Naive thymus-derived CD4-positive, alpha-beta T cell (primary cell): Measurements from ENCODE around the gene CRYBG2. TPM values are rescaled to one million over a fixed set of nuclear protein-coding genes. Genes with fewer than 3 reads are reported as not detected.

Source experiments
- ATAC-seq: fragments of 150-1000 bp; cut with Tn5 transposase; 2 replicates; pipeline ENCODE4 v1.10.0; 2021; ENCODE audit warnings: mild to moderate bottlenecking, moderate library complexity
- CTCF ChIA-PET: fragments of 350-600 bp; sonication (Branson Sonifier 250); formaldehyde crosslinking; loops from one replicate; lab custom pipeline; 2021; ENCODE audit warnings: antibody characterized with exemption; lab: Charles Lee
- POLR2A ChIA-PET: fragments of 350-600 bp; sonication (Branson Sonifier 250); formaldehyde crosslinking; loops from one replicate; lab custom pipeline; 2021; ENCODE audit warnings: antibody characterized with exemption, inconsistent platforms; lab: Charles Lee
- DNase-seq, 9 donors: peaks; one replicate each; pipeline versions ENCODE4 v3.0.0 to v3.0.0-alpha.2; 2020 to 2022; ENCODE audit warnings: mixed read lengths in 1 of 9
- H3K27ac ChIP-seq: one replicate; pipeline ENCODE4 v1.7.0; 2013; ENCODE audit warnings: mild to moderate bottlenecking, low read depth, low read length, moderate library complexity
- H3K27me3 ChIP-seq, 2 donors: one replicate each; pipeline ENCODE4 v1.7.0; 2013; ENCODE audit warnings: low read length in 2 of 2, mild to moderate bottlenecking in 2 of 2, moderate library complexity in 2 of 2; ENCODE audit not compliant: control insufficient read depth in 2 of 2, insufficient read depth in 2 of 2
- H3K36me3 ChIP-seq, 3 experiments: 1 replicate in 2 of 3; 2 replicates in 1 of 3; pipeline ENCODE4 v1.7.0; 2013; ENCODE audit warnings: low read length in 3 of 3, mild to moderate bottlenecking in 3 of 3, moderate library complexity in 1 of 3; ENCODE audit not compliant: insufficient read depth in 3 of 3, control insufficient read depth in 2 of 3
- H3K4me1 ChIP-seq, 2 donors: one replicate each; pipeline ENCODE4 v1.7.0; 2013; ENCODE audit warnings: low read length in 2 of 2, mild to moderate bottlenecking in 2 of 2, moderate library complexity in 1 of 2; ENCODE audit not compliant: control insufficient read depth in 2 of 2, insufficient read depth in 2 of 2
- H3K4me3 ChIP-seq: 2 replicates; pipeline ENCODE4 v1.7.0; 2013; ENCODE audit warnings: mild to moderate bottlenecking, low read length
- H3K9me3 ChIP-seq, 3 experiments: 1 replicate in 2 of 3; 2 replicates in 1 of 3; pipeline ENCODE4 v1.7.0; 2013; ENCODE audit warnings: low read length in 3 of 3; ENCODE audit not compliant: control insufficient read depth in 2 of 3
- H3K27ac Mint-ChIP-seq, 9 donors: one replicate each; pipeline ENCODE4 v1.8.0; 2020 to 2022; ENCODE audit warnings: mixed read lengths in 9 of 9, mild to moderate bottlenecking in 8 of 9, moderate library complexity in 5 of 9, inconsistent platforms in 2 of 9
- H3K27me3 Mint-ChIP-seq, 5 donors: one replicate each; pipeline ENCODE4 v1.8.0; 2021 to 2022; ENCODE audit warnings: mixed read lengths in 5 of 5, mild to moderate bottlenecking in 1 of 5
- H3K36me3 Mint-ChIP-seq, 5 donors: one replicate each; pipeline ENCODE4 v1.8.0; 2020 to 2022; ENCODE audit warnings: mixed read lengths in 5 of 5, mild to moderate bottlenecking in 3 of 5, inconsistent platforms in 1 of 5
- H3K4me1 Mint-ChIP-seq, 7 donors: one replicate each; pipeline ENCODE4 v1.8.0; 2020 to 2022; ENCODE audit warnings: mixed read lengths in 7 of 7, mild to moderate bottlenecking in 3 of 7, inconsistent platforms in 1 of 7
- H3K4me3 Mint-ChIP-seq, 10 donors: one replicate each; pipeline ENCODE4 v1.8.0; 2020 to 2022; ENCODE audit warnings: mild to moderate bottlenecking in 10 of 10, mixed read lengths in 10 of 10, moderate library complexity in 6 of 10, inconsistent platforms in 2 of 10
- H3K9me3 Mint-ChIP-seq, 11 donors: one replicate each; pipeline ENCODE4 v1.8.0; 2020 to 2022; ENCODE audit warnings: mixed read lengths in 11 of 11, mild to moderate bottlenecking in 4 of 11, inconsistent platforms in 1 of 11, moderate library complexity in 1 of 11
- intact Hi-C, 2 donors: fragments of 100-400 bp; cut with micrococcal nuclease; formaldehyde crosslinking; loops; one replicate each; pipeline ENCODE4 v1.15.1; 2023
- polyA plus RNA-seq, 2 donors: library from polyadenylated mRNA; unstranded; fragments of 300-500 nt; fragmentation: Illumina TruSeq; gene quantifications; one replicate each; pipeline ENCODE4 v1.2.3, GENCODE V29; 2021
- total RNA-seq, 6 experiments: library from RNA in 5 of 6; stranded (reverse) in 5 of 6; gene quantifications; 1 replicate in 5 of 6; 2 replicates in 1 of 6; pipeline ENCODE4 v1.2.3 and lab custom pipeline; 2021 to 2026

The CRYBG2 gene
- total and polyA plus RNA-seq, 7 experiments from 2014 or later = 0.59 to 1.5 (median 1.1) TPM; not detected in 2

GRCh38 chr1:26367441-26367840, 13.5 kb upstream of the CRYBG2 start:
- intact Hi-C loops = no loop called here
- Histone ChIP-seq H3K9me3 (no peaks in the 10 kb centered on the region), H3K27ac (no peak overlapping the region), H3K4me3 (no peak overlapping the region), H3K36me3 (no peaks in the 10 kb centered on the region), H3K27me3 (no peaks in the 10 kb centered on the region), H3K4me1 (peaks cover 40 to 54% of the 10 kb centered on the region in 2 donors)
- CTCF ChIA-PET = interaction anchor here (1.4 kb wide), 1 partner anchor 24 kb away, joined by 5 read pairs; no protein-coding TSS in a partner anchor
- H3K36me3 Mint-ChIP-seq = peaks cover 0 to 10% (median 0%) of the 10 kb centered on the region in 5 donors
- peaks cover 34 to 54% (median 46%) of the 10 kb centered on the region in 7 donors for H3K4me1 Mint-ChIP-seq
- peaks cover 0 to 9% (median 0%) of the 10 kb centered on the region in 11 donors for H3K9me3 Mint-ChIP-seq
- H3K27ac Mint-ChIP-seq = peak overlapping the region in 1 of 9 donors; percentile 46
- DNase-seq = no peak
- POLR2A ChIA-PET = interaction anchor here (0.6 to 1.0 kb wide), 2 partner anchors 17 to 83 kb away, joined by 3 read pairs; no protein-coding TSS in a partner anchor
- no peak overlapping the region for H3K4me3 Mint-ChIP-seq
- peaks cover 0 to 17% (median 0%) of the 10 kb centered on the region in 5 donors for H3K27me3 Mint-ChIP-seq
- no peak for ATAC-seq

- ChIA-PET POLR2A (interaction anchor here (0.8 to 4.6 kb wide), 8 partner anchors 9 to 90 kb away, joined by 3 to 34 read pairs (median 5); partner anchors contain the start of genes CD52, CRYBG2, DHDDS and ZNF683), CTCF (interaction anchor here (0.8 to 4.4 kb wide), 20 partner anchors 9 to 195 kb away, joined by 3 to 31 read pairs (median 6); partner anchors contain the start of genes CD52, SH3BGRL3 and ZNF593)
- peak overlapping the region in 3 of 9 donors; percentile 9 to 55 (median 28) for H3K27ac Mint-ChIP-seq
- H3K36me3 ChIP-seq = no peaks in the 10 kb centered on the region
- H3K36me3 Mint-ChIP-seq = peaks cover 0 to 2% (median 0%) of the 10 kb centered on the region in 5 donors
- peaks cover 26 to 38% of the 10 kb centered on the region in 2 donors for H3K4me1 ChIP-seq
- DNase-seq = no peak
- H3K4me3 Mint-ChIP-seq = peak overlapping the region in 1 of 10 donors; percentile 44
- H3K9me3 ChIP-seq = no peaks in the 10 kb centered on the region
- no peaks in the 10 kb centered on the region for H3K27me3 ChIP-seq
- no peak overlapping the region for H3K27ac ChIP-seq
- peaks cover 22 to 46% (median 40%) of the 10 kb centered on the region in 7 donors for H3K4me1 Mint-ChIP-seq
- peaks cover 0 to 3% (median 0%) of the 10 kb centered on the region in 11 donors for H3K9me3 Mint-ChIP-seq
- ATAC-seq = no peak
- H3K27me3 Mint-ChIP-seq = peaks cover 7 to 29% (median 12%) of the 10 kb centered on the region in 5 donors
- intact Hi-C loops = loop anchor here in 1 of 2 donors (1.0 to 5.0 kb wide), 3 partner anchors 29 to 328 kb away; partner anchors contain the start of gene HMGN2
- no peak overlapping the region for H3K4me3 ChIP-seq
Measured at GRCh38 chr1:26364956-26365355, 11.0 kb upstream of the CRYBG2 start.

- peak overlapping the region in 4 of 9 donors; percentile 20 to 52 (median 40) for H3K27ac Mint-ChIP-seq
- intact Hi-C loops = loop anchor here (1.0 to 5.0 kb wide), 11 partner anchors 15 to 326 kb away; partner anchors contain the start of gene HMGN2 (in 1 of the 2)
Measured at GRCh38 chr1:26363549-26364448, 9.9 kb upstream of the CRYBG2 start.

GRCh38 chr1:26362331-26362730, 8.4 kb upstream of the CRYBG2 start:
- ATAC-seq = no peak
- intact Hi-C loops = loop anchor here (2.0 to 5.0 kb wide), 3 partner anchors 28 to 325 kb away; partner anchors contain the start of gene HMGN2 (in 1 of the 2)

More at GRCh38 chr1:26363549-26364448, 9.9 kb upstream of the CRYBG2 start:
- Mint-ChIP-seq H3K27me3 (peaks cover 7 to 37% (median 16%) of the 10 kb centered on the region in 5 donors), H3K4me3 (peak overlapping the region in 6 of 10 donors; percentile 39 to 72 (median 40)), H3K4me1 (peaks cover 28 to 53% (median 47%) of the 10 kb centered on the region in 7 donors), H3K9me3 (peaks cover 0 to 1% (median 0%) of the 10 kb centered on the region in 11 donors), H3K36me3 (no peaks in the 10 kb centered on the region)
- Histone ChIP-seq H3K4me1 (peaks cover 30 to 44% of the 10 kb centered on the region in 2 donors), H3K27ac (no peak overlapping the region), H3K36me3 (no peaks in the 10 kb centered on the region), H3K9me3 (no peaks in the 10 kb centered on the region), H3K27me3 (no peaks in the 10 kb centered on the region), H3K4me3 (no peak overlapping the region)
- DNase-seq (peak; percentile 71 to 87 (median 82)), ATAC-seq (peak; percentile 84)
- ChIA-PET CTCF (interaction anchor here (0.5 to 4.4 kb wide), 27 partner anchors 8 to 1875 kb away, joined by 3 to 31 read pairs (median 6); partner anchors contain the start of genes CD52 and SH3BGRL3), POLR2A (interaction anchor here (0.5 to 4.6 kb wide), 10 partner anchors 9 to 1437 kb away, joined by 3 to 34 read pairs (median 4); partner anchors contain the start of genes CD52, CRYBG2 and ZNF683)

GRCh38 chr1:26361605-26362122, 7.7 kb upstream of the CRYBG2 start:
- Histone ChIP-seq H3K36me3 (no peaks in the 10 kb centered on the region), H3K4me3 (no peak overlapping the region), H3K27me3 (no peaks in the 10 kb centered on the region), H3K9me3 (no peaks in the 10 kb centered on the region), H3K27ac (no peak overlapping the region), H3K4me1 (peaks cover 36 to 40% of the 10 kb centered on the region in 2 donors)
- DNase-seq = no peak
- ChIA-PET POLR2A (interaction anchor here (0.8 to 4.6 kb wide), 5 partner anchors 12 to 77 kb away, joined by 4 to 34 read pairs (median 6); partner anchors contain the start of genes CD52 and ZNF683), CTCF (interaction anchor here (0.6 to 4.4 kb wide), 11 partner anchors 11 to 192 kb away, joined by 3 to 26 read pairs (median 7); partner anchors contain the start of genes ZNF593 and ZNF683)
- ATAC-seq = no peak
- H3K36me3 Mint-ChIP-seq = no peaks in the 10 kb centered on the region
- intact Hi-C loops = loop anchor here (2.0 to 5.0 kb wide), 4 partner anchors 29 to 324 kb away; partner anchors contain the start of gene HMGN2 (in 1 of the 2)
- H3K9me3 Mint-ChIP-seq = no peaks in the 10 kb centered on the region
- H3K27me3 Mint-ChIP-seq = peaks cover 7 to 33% (median 18%) of the 10 kb centered on the region in 5 donors
- peak overlapping the region in 1 of 9 donors; percentile 12 for H3K27ac Mint-ChIP-seq
- peak overlapping the region in 5 of 10 donors; percentile 35 to 80 (median 63) for H3K4me3 Mint-ChIP-seq
- peaks cover 33 to 61% (median 47%) of the 10 kb centered on the region in 7 donors for H3K4me1 Mint-ChIP-seq

More at GRCh38 chr1:26362331-26362730, 8.4 kb upstream of the CRYBG2 start:
- H3K4me1 Mint-ChIP-seq = peaks cover 32 to 60% (median 47%) of the 10 kb centered on the region in 7 donors
- no peaks in the 10 kb centered on the region for H3K36me3 Mint-ChIP-seq
- peaks cover 7 to 33% (median 18%) of the 10 kb centered on the region in 5 donors for H3K27me3 Mint-ChIP-seq
- peak overlapping the region in 3 of 10 donors; percentile 42 to 80 (median 57) for H3K4me3 Mint-ChIP-seq
- H3K9me3 ChIP-seq = no peaks in the 10 kb centered on the region
- H3K36me3 ChIP-seq = no peaks in the 10 kb centered on the region
- H3K27me3 ChIP-seq = no peaks in the 10 kb centered on the region
- H3K27ac Mint-ChIP-seq = peak overlapping the region in 1 of 9 donors; percentile 12
- no peak overlapping the region for H3K27ac ChIP-seq
- H3K4me1 ChIP-seq = peaks cover 36 to 40% of the 10 kb centered on the region in 2 donors
- DNase-seq = no peak
- ChIA-PET POLR2A (interaction anchor here (0.9 to 4.6 kb wide), 4 partner anchors 11 to 74 kb away, joined by 3 to 34 read pairs (median 14); partner anchors contain the start of genes CD52 and ZNF683), CTCF (interaction anchor here (0.8 to 4.4 kb wide), 11 partner anchors 11 to 192 kb away, joined by 3 to 26 read pairs (median 7); partner anchors contain the start of genes ZNF593 and ZNF683)
- H3K9me3 Mint-ChIP-seq = no peaks in the 10 kb centered on the region
- no peak overlapping the region for H3K4me3 ChIP-seq
